ENCODE measurements around the gene NDE1.
"Not testable (repeated sequence)": the region's sequence is repeated elsewhere in the genome, so short reads cannot be mapped to it uniquely, and the experiment has no call there.

DNA sequence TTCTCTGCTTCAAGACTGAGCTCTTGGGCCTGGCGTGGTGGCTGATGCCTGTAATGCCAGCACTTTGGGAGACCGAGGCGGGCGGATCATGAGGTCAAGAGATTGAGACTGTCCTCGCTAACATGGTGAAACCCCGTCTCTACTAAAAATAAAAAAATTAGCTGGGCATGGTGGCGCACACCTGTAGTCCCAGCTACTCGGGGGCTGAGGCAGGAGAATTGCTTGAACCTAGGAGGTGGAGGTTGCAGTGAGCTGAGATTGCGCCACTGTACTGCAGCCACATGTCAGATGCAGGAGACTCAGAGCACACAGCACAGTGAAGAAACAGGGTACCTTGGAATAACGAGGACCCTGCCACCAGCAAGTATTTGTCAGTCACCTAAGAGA is 22.1 kb downstream of the NDE1 start:
- TF ChIP-seq, protein P1, sequence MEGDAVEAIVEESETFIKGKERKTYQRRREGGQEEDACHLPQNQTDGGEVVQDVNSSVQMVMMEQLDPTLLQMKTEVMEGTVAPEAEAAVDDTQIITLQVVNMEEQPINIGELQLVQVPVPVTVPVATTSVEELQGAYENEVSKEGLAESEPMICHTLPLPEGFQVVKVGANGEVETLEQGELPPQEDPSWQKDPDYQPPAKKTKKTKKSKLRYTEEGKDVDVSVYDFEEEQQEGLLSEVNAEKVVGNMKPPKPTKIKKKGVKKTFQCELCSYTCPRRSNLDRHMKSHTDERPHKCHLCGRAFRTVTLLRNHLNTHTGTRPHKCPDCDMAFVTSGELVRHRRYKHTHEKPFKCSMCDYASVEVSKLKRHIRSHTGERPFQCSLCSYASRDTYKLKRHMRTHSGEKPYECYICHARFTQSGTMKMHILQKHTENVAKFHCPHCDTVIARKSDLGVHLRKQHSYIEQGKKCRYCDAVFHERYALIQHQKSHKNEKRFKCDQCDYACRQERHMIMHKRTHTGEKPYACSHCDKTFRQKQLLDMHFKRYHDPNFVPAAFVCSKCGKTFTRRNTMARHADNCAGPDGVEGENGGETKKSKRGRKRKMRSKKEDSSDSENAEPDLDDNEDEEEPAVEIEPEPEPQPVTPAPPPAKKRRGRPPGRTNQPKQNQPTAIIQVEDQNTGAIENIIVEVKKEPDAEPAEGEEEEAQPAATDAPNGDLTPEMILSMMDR (IDR thresholded peaks at IDR 0.05; ENCODE audit: extremely low read depth in 1 of 2, insufficient read depth in 1 of 2, low read depth in 1 of 2, low read length in 2 of 2) = not testable (repeated sequence)
- not testable (repeated sequence) for TF ChIP-seq EZH2 (IDR thresholded peaks at IDR 0.05; ENCODE audit: borderline replicate concordance, low read depth, low read length, severe bottlenecking)

Data from endothelial cell of umbilical vein (primary cell).